Right lung (tissue), 5 donors: ENCODE data around the gene NRAP. TPM values are rescaled to one million over a fixed set of nuclear protein-coding genes. Genes with fewer than 3 reads are reported as not detected.
A peak's percentile ranks its signal among the peaks of the same experiment; 100 is the strongest.

Experiments used
- DNase-seq, 2 donors: peaks; one replicate each; pipeline ENCODE4 v3.0.0-alpha.2; 2013
- polyA plus RNA-seq, 5 donors: library from polyadenylated mRNA; unstranded; fragments of 120-200 nt; gene quantifications; one replicate each; pipeline versions ENCODE4 v1.2.1 to v1.2.3, GENCODE V29; 2013; ENCODE audit warnings: inconsistent platforms in 1 of 5, low replicate concordance in 1 of 5; ENCODE audit not compliant: insufficient read length in 5 of 5, insufficient read depth in 1 of 5

The NRAP gene
- polyA plus RNA-seq, 5 donors: 0.03 to 0.29 (median 0.03) TPM; not detected in 1

DNA sequence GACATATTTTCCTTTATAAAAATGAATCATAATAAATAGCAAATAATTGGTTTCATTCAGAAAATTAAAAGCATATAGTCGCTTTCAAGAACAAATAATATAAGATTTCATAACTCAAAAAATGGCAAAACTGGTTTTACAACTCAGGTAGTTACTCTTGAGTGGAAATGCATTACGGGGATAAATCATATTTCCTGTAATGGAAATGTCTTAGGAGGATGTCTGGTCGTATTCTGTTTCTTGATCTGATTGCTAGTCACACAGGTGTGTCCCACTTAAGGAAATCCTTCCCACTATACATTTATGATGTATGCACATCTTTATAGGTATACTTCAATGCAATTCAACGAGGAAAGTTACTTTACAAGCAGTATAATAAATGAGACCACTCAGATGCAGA lies 20.7 kb downstream of the NRAP start:
- DNase-seq: no peak

GRCh38 chr10:113641702-113642101 lies 22.1 kb downstream of the NRAP start:
- no peak for DNase-seq

- DNase-seq: no peak
These were observed 23.9 kb downstream of the NRAP start for GRCh38 chr10:113639966-113640365.

DNA sequence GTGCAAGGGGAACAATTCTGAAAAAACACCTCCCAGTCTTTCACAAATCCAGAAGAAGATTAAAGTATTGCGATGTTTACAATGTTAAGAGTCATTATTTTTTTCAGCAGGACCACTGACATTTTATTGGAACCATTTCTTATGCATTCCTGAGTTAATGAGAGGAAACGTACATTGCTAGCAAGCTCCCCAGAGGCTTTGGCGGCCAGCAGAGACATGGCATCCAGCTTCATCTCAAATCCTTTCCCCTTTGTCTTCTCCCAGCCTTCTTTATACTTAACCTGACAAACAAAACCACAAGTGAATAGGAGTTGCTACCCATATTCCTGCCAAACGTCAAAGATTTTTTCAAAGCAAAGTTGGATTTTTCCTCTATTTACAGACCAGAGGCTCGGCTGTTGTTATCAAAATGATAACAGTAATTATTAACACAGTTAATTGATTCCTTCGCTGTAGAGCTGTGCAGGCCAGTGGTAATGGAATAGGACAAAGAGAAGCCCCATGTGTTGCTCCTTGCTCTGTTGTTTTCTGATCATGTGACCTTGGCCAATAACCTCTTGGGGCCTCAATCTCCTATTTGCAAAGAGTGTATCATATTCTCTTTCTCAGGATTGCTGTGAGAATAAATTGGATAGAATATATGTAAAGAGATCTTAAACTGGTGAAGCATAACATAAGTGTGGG lies 32.0 kb downstream of the NRAP start:
- no peak for DNase-seq

DNA sequence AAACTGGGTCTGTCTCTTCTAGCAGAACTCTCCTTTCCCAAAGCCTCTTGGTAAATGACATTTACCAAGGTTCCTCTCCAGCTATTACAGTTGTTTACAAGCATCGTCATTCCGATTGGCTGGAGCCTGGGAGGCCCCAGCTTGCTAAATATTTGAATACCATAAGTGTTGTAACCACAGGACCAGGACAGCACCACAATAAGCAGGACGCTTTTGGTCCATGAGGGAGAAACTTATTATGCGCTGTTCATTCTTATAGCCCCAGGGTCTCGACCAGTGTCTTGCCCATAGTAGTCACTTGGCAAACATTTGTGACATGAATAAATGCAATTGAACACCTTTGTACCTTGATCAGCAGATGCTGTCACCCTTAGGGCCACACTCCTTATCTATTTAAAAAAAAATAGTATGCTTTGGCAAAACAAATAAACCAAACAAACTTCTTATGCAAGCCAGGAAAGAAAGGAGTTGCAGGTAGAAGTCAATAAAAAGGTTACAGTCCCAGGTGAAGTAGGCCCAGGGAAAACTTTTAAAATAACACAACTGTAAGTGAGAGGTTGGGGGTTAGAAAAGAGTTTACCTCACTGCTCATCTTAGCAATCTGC lies 32.8 kb downstream of the NRAP start:
- DNase-seq: no peak

DNA sequence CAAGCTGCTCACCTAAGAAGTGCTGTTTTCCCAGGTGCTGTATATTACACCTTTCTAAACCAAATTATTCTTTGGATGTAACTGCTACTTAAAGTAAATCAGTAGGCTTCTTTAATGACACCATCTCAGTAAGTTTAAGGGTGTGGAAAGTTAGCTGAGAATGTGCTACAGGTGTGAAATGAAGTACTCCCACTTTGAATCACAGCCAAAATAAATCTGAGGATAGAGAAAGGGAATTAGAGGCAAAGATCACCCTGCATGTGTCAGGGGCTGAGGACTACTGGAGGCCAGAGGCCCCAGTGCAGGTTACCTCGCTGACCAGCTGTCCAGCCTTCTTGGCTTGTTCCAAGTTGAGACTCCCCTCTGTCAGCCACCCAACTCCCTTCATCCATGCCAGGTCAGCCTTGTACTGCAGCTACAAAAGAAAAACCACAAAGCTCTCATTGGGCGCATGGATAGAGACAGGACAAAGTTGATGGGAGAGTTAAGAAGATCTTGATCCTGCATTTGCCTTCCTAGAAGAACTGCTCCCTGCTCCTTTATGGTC lies 35.2 kb downstream of the NRAP start:
- DNase-seq: no peak

GRCh38 chr10:113627836-113628235 lies 36.0 kb downstream of the NRAP start:
- DNase-seq: no peak

- no peak for DNase-seq
These were observed 37.0 kb downstream of the NRAP start for GRCh38 chr10:113626809-113627355.

DNA sequence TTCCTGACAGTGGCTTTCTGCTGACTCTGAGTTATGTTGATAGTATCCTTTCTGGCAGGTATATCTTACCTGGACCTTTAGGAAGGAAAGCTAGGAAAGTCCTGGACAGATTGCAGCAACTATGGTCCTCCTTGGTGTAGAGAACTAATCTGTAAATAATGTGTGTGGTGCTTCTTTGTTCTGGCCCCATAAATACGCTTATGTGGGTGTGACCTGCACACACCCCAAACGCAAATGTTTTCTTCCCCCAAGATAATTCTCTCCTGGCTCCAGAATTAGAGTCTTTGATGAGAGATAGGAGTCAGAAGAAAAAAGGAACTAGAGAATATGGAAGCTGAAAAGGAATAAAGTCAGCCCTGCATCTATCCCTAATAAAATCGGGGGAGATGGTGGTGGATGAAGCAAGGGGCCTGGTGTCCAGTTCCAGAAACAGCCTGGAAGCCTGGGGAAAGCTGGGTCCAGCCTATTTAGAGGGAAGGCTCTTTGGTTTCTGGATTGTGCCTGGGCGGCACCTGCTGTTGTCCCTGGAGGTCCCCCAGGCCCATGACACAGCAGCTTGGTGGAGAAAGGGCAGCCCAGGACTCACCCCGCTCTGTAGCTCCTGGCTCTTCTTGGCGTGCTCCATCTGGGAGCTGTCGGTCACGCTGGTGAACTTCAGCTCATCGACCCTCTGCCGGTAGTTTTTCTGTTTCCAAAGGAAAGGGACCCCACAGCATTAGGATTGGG lies 38.2 kb downstream of the NRAP start:
- DNase-seq: no peak

DNA sequence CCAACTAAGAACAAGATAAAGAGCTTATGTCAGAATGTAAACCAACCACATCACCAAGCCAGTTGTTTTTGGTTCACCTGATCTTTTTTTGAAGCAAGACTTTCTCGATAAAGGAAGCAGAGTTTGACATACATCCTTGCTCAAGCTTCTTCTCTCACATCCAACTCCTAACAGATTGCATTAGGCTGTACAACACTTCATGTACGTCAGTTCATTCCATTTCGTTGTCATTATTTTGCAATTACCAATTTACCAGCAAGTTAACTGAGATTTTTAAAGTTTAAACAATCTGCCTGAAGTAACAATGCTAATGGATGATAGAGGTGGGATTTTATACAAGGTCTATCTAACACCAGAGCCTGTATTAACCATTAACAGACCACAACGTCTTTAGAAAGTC lies 41.0 kb downstream of the NRAP start:
- DNase-seq: peak; percentile 29 to 40

GRCh38 chr10:113621799-113622198 lies 42.0 kb downstream of the NRAP start:
- no peak for DNase-seq

- no peak for DNase-seq
These were observed 42.9 kb downstream of the NRAP start for GRCh38 chr10:113620936-113621335.

- DNase-seq: no peak
These were observed 43.3 kb downstream of the NRAP start for GRCh38 chr10:113620511-113620910.

DNA sequence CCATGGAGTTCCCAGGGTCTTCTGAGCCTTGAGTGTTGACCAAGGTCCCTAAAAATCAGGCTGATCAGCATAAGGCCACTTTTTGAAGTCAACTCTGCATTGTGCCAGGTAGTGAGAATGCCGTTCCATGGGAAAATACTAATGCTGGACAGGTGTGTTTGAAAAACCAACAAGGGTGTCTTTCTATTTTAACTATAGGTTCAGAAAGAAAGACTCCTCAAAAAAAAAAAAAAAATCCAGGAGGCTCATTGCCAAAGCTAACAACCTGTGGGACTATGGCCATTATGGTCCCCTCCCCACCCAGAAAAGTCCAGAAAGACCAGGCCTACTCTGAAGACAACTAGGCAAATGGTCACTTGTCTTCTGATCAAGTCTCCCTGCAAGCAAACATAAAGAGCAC lies 44.4 kb downstream of the NRAP start:
- DNase-seq: no peak

GRCh38 chr10:113618338-113618737 lies 45.5 kb downstream of the NRAP start:
- no peak for DNase-seq

DNA sequence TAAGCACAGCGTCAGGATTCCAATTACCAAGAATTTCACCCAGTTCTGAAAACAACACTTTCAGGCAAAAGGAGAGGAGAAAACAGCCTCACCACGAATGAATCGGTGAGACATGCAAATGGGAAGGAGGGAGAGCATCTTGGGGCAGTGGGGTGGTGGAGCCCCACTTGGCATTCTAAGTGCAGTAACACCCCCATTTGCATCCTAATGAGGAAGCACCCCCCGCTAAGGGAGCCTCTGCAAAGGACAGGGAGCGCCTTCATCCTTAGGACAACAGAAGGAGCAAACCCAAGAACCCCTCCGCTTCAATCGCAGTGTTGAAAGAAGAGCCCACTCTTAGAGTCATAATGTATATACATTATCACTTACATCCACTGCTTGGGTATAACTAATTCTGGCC lies 46.8 kb downstream of the NRAP start:
- no peak for DNase-seq

- no peak for DNase-seq
These were observed 47.4 kb downstream of the NRAP start for GRCh38 chr10:113616244-113617074.

- no peak for DNase-seq
These were observed 49.7 kb downstream of the NRAP start for GRCh38 chr10:113613977-113614690.

- no peak for DNase-seq
These were observed 50.4 kb downstream of the NRAP start for GRCh38 chr10:113613427-113613826.

GRCh38 chr10:113612154-113612553 lies 51.7 kb downstream of the NRAP start:
- DNase-seq: no peak
